Measurements from ENCODE around the gene MATN1.
A peak's percentile ranks its signal among the peaks of the same experiment; 100 is the strongest.

The MATN1 gene

DNA sequence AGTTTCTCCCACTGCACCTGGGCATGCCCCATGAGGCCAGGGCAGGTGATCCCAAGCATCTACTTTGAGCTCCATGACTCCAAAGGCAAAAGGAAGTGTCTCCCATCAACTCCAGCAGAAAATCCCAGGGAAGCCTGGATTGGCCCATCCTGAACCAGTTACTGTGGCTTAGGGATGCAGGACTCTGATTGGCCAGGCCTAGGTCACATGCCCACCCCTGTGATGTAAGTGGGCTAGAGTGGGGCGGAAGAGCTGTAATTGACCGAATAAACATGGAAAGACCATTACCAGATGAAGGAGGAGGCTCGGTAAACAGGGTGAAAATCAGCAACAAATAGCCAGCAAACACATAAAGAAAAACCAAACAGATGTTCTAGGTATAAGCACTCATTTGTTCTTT lies 45.2 kb downstream of the MATN1 start:
- no peak for DNase-seq (ENCODE audit: low read depth)
- TF ChIP-seq, protein P1, sequence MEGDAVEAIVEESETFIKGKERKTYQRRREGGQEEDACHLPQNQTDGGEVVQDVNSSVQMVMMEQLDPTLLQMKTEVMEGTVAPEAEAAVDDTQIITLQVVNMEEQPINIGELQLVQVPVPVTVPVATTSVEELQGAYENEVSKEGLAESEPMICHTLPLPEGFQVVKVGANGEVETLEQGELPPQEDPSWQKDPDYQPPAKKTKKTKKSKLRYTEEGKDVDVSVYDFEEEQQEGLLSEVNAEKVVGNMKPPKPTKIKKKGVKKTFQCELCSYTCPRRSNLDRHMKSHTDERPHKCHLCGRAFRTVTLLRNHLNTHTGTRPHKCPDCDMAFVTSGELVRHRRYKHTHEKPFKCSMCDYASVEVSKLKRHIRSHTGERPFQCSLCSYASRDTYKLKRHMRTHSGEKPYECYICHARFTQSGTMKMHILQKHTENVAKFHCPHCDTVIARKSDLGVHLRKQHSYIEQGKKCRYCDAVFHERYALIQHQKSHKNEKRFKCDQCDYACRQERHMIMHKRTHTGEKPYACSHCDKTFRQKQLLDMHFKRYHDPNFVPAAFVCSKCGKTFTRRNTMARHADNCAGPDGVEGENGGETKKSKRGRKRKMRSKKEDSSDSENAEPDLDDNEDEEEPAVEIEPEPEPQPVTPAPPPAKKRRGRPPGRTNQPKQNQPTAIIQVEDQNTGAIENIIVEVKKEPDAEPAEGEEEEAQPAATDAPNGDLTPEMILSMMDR (conservative IDR thresholded peaks at IDR 0.05; ENCODE audit: control insufficient read depth, insufficient read depth, low read depth, low read length): no peak
- H3K4me3 ChIP-seq (ENCODE audit: control insufficient read depth, low read depth, low read length): no peak overlapping the region

DNA sequence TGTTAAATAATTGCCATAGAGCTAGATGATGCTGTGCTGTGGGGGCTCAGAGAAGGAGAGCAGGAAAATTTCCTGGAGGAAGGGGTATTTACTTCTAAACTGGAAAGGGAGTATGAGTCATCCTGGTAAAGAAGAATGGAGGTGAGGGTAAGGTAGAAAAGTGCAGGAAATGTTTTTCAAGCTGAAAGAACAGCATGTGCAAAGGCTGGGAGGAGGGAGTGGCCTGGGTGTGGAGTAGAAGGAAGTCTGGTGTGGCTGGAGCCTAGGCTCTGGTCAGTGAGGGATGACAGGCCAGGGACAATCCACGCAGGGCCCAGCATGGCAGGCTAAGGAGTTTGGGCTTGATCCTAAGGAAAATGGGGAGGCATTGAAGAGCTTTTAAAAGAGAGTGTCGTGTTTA lies 45.9 kb downstream of the MATN1 start:
- no peak overlapping the region for H3K4me3 ChIP-seq (ENCODE audit: control insufficient read depth, low read depth, low read length)
- DNase-seq (ENCODE audit: low read depth): no peak
- TF ChIP-seq, protein P1 (conservative IDR thresholded peaks at IDR 0.05; ENCODE audit: control insufficient read depth, insufficient read depth, low read depth, low read length): no peak

DNA sequence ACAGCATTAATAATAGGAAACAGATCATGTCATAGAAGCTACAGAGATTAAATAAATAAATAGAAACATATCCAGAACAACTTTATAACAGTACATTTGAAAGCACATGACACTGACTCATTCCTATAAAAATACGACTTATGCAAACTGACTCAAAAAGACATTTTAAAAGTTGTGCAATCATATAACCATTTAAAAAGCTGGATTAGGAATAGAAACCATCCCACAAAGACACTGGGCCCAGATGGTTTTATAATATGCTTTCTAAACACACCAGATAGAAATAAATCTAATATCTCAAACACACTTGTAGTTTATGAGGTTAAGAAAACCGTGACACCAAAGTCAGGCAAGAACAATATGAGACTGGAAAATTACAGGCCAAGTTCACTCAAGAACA lies 47.6 kb downstream of the MATN1 start:
- H3K4me3 ChIP-seq (ENCODE audit: control insufficient read depth, low read depth, low read length): no peak overlapping the region
- peak; percentile 95 for DNase-seq (ENCODE audit: low read depth)
- TF ChIP-seq, protein P1 (conservative IDR thresholded peaks at IDR 0.05; ENCODE audit: control insufficient read depth, insufficient read depth, low read depth, low read length): no peak

DNA sequence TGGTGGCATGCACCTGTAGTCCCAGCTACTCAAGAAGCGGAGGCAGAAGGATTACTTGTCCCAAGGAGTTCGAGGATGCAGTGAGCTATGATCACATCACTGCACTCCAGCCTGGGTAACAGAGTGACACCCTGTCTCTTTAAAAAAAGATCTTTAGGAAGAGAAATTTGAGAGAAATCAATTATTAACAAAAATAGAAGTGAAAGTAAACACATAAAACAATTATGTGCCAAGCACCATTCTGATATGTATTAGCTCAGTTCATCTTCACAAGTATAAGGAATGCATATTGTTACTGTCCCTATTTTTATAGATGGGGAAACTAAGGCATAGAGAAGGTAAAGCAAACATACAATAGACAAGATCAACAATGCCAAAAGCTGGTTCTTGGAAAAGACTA lies 48.1 kb downstream of the MATN1 start:
- TF ChIP-seq, protein P1 (conservative IDR thresholded peaks at IDR 0.05; ENCODE audit: control insufficient read depth, insufficient read depth, low read depth, low read length): no peak
- H3K4me3 ChIP-seq (ENCODE audit: control insufficient read depth, low read depth, low read length): no peak overlapping the region
- DNase-seq (ENCODE audit: low read depth): no peak

DNA sequence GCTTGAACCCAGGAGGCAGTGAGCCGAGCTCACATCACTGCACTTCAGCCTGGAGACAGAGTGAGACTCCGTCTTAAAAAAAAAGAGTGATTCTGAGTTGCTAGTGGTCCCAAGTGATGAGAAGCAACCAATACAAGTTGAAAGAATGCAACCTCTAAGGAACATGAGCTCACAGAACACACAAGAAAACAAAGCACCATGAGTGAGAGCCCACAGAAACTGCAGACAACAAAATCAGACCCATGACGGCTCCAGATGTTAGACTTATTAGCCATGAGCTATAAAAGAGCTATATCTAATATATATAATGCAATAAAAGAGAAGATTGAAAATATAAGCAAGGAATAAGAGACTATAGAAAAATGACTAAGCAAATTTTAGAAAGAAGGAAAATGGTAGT lies 50.0 kb downstream of the MATN1 start:
- H3K4me3 ChIP-seq (ENCODE audit: control insufficient read depth, low read depth, low read length): no peak overlapping the region
- no peak for DNase-seq (ENCODE audit: low read depth)
- TF ChIP-seq, protein P1 (conservative IDR thresholded peaks at IDR 0.05; ENCODE audit: control insufficient read depth, insufficient read depth, low read depth, low read length): no peak

DNA sequence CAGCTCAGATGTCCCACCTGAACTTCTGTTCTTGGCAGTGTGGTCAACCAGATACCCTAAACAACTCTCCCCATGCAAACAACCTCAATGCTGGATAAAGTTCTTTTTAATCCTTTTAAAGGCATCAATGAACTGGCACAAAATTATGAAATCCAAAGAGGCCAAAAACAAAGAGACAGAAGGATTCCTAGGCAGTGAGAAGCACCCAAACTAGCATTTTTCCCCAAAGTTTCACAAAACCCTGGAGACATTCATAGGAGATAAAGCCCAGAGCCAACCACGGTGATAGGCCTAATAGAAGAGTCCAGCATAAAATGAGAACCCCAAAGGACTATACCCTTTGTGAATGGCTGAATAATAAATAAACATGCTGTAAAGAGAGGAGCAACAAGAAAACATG lies 50.7 kb downstream of the MATN1 start:
- TF ChIP-seq, protein P1 (conservative IDR thresholded peaks at IDR 0.05; ENCODE audit: control insufficient read depth, insufficient read depth, low read depth, low read length): no peak
- H3K4me3 ChIP-seq (ENCODE audit: control insufficient read depth, low read depth, low read length): no peak overlapping the region
- DNase-seq (ENCODE audit: low read depth): peak; percentile 16

Data from fibroblast of mammary gland (primary cell).